Activated CD4-positive, alpha-beta T cell treated with anti-CD3 and anti-CD28 coated beads for 36 hours (primary cell): ENCODE measurements around the gene SAPCD2. TPM values are rescaled to one million over a fixed set of nuclear protein-coding genes. Genes with fewer than 3 reads are reported as not detected.

ENCODE experiments used
- ATAC-seq: fragments of 200-7000 bp; cut with Tn5 transposase; one replicate; pipeline ENCODE4 v1.10.0; 2021; ENCODE audit warnings: mild to moderate bottlenecking, moderate library complexity
- CTCF ChIA-PET: fragments of 350-600 bp; sonication (Branson Sonifier 250); formaldehyde crosslinking; loops from one replicate; lab custom pipeline; 2021; ENCODE audit warnings: antibody characterized with exemption; lab: Charles Lee
- POLR2A ChIA-PET: fragments of 350-600 bp; sonication (Branson Sonifier 250); formaldehyde crosslinking; loops from one replicate; lab custom pipeline; 2021; ENCODE audit warnings: antibody characterized with exemption, inconsistent platforms; lab: Charles Lee
- DNase-seq: peaks from one replicate; pipeline ENCODE4 v3.0.0-alpha.2; 2020
- H3K27ac Mint-ChIP-seq: one replicate; pipeline ENCODE4 v1.8.0; 2021; ENCODE audit warnings: mixed read lengths
- H3K27me3 Mint-ChIP-seq: one replicate; pipeline ENCODE4 v1.8.0; 2021; ENCODE audit warnings: mixed read lengths
- H3K36me3 Mint-ChIP-seq: one replicate; pipeline ENCODE4 v1.8.0; 2021; ENCODE audit warnings: low read depth, mixed read lengths
- H3K4me1 Mint-ChIP-seq: one replicate; pipeline ENCODE4 v1.8.0; 2021; ENCODE audit warnings: mixed read lengths
- H3K4me3 Mint-ChIP-seq: one replicate; pipeline ENCODE4 v1.8.0; 2021; ENCODE audit warnings: mild to moderate bottlenecking, moderate library complexity, mixed read lengths
- H3K9me3 Mint-ChIP-seq: one replicate; pipeline ENCODE4 v1.8.0; 2021; ENCODE audit warnings: low read depth, mixed read lengths
- intact Hi-C, 2 experiments: fragments of 100-400 bp; cut with DNase I in 1 of 2; cut with micrococcal nuclease in 1 of 2; formaldehyde crosslinking; loops; one replicate each; pipeline versions ENCODE4 v1.14.2 to v1.15.1; 2022 to 2024; cut with DNase I, micrococcal nuclease
- total RNA-seq, 2 experiments: library from RNA; stranded (reverse); gene quantifications; one replicate each; pipeline ENCODE4 v1.2.3, GENCODE V29; 2021

Gene SAPCD2
- total RNA-seq, 2 experiments from 2014 or later = 6.4 to 8.8 TPM

GRCh38 chr9:137069508-137070091 is 757 bp downstream of the SAPCD2 start:
- intact Hi-C loops = loop anchor here (1.0 to 10.0 kb wide), 9 partner anchors 15 to 285 kb away; partner anchors contain the start of genes ABCA2 (in 2 of the 2), MAN1B1 (in 1 of the 2), NPDC1 (in 1 of the 2) and TMEM141 (in 1 of the 2)

DNA sequence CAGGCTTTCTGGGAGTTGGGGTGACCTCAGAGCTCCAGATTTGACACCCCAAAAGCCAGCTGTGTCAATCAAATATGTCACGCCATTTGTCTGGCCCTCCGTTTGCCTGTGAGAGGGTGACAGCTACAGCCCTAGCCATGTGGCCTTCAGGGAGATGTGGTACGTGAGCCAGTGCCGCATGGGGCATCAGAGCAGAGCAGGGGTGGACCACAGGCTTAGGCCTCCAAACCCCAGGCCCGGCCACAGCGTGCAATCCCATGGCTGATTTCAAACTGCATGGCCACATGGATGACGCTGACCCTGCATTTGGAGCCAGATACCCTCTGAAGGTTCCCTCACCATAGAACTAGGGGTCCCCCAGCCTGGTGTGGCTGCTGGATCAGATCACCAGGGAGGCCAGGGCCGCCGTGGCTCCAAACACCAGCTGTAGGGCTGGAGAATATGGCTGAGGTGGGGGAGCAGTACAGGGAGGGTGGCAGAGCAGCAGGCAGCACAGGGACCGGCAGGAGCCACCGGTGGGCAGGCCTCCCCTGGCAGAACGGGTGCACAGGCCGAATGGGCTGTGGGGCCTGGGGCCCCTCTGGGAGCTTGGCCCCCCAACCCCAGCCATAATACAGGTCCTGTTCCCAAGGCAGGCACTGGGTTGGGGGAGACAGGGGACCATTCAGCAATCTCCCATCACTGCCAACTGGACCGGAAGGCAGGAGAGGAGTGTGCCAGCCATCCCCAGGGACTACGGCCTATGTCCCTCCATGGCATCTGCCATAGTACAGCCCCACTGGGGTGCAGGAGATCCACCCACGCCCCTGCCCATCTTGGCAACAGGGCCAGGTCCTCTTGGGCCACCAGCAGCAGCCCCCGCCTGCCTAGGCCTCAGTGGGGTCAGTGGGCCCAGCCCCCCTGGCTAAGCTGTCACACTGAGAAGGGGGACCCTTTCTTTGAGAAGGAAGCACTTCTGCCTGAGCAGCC is 1.5 kb downstream of the SAPCD2 start:
- Mint-ChIP-seq H3K36me3 (peaks cover 2% of the 10 kb centered on the region), H3K9me3 (no peaks in the 10 kb centered on the region), H3K4me1 (peaks cover 9% of the 10 kb centered on the region), H3K4me3 (peak overlapping the region; percentile 51), H3K27me3 (no peaks in the 10 kb centered on the region), H3K27ac (no peak overlapping the region)
- CTCF ChIA-PET = interaction anchor here (0.6 to 4.8 kb wide), 23 partner anchors 8 to 1512 kb away, joined by 3 to 43 read pairs (median 5); partner anchors contain the start of genes MAN1B1, NPDC1 and UAP1L1
- POLR2A ChIA-PET = interaction anchor here (1.6 to 1.7 kb wide), 2 partner anchors 18 to 27 kb away, joined by 5 to 11 read pairs; partner anchors contain the start of gene MAN1B1
- intact Hi-C loops = loop anchor here in 1 of 2 experiments (5.0 to 10.0 kb wide), 2 partner anchors 42 to 284 kb away; partner anchors contain the start of gene ABCA2
- ATAC-seq = no peak
- DNase-seq = no peak

More at GRCh38 chr9:137069508-137070091, 757 bp downstream of the SAPCD2 start:
- Mint-ChIP-seq H3K27me3 (no peaks in the 10 kb centered on the region), H3K4me3 (peak overlapping the region; percentile 51), H3K27ac (no peak overlapping the region), H3K4me1 (peaks cover 9% of the 10 kb centered on the region), H3K36me3 (no peaks in the 10 kb centered on the region), H3K9me3 (no peaks in the 10 kb centered on the region)
- ATAC-seq = no peak
- peak; percentile 36 for DNase-seq
- POLR2A ChIA-PET = interaction anchor here (1.6 kb wide), 1 partner anchor 17 kb away, joined by 11 read pairs; the partner anchor contains the start of gene MAN1B1
- CTCF ChIA-PET = interaction anchor here (0.6 to 4.8 kb wide), 15 partner anchors 9 to 1512 kb away, joined by 3 to 32 read pairs (median 4); partner anchors contain the start of gene NPDC1

- H3K27ac Mint-ChIP-seq = peak overlapping the region; percentile 55
- H3K4me1 Mint-ChIP-seq = peaks cover 9% of the 10 kb centered on the region
- ATAC-seq (peak; percentile 71), DNase-seq (peak; percentile 92)
- peaks cover 2% of the 10 kb centered on the region for H3K36me3 Mint-ChIP-seq
- peak overlapping the region; percentile 28 for H3K4me3 Mint-ChIP-seq
- intact Hi-C loops = loop anchor here (1.0 to 10.0 kb wide), 4 partner anchors 19 to 283 kb away; partner anchors contain the start of gene ABCA2 (in 1 of the 2)
- H3K27me3 Mint-ChIP-seq = no peaks in the 10 kb centered on the region
- POLR2A ChIA-PET = interaction anchor here (0.6 to 1.7 kb wide), 3 partner anchors 28 to 1145 kb away, joined by 3 to 5 read pairs (median 4); no protein-coding TSS in a partner anchor
- CTCF ChIA-PET = interaction anchor here (0.6 to 4.8 kb wide), 22 partner anchors 8 to 290 kb away, joined by 3 to 43 read pairs (median 6); partner anchors contain the start of genes MAN1B1, NPDC1 and UAP1L1
- H3K9me3 Mint-ChIP-seq = no peaks in the 10 kb centered on the region
These were observed 2.4 kb downstream of the SAPCD2 start for GRCh38 chr9:137067860-137068538.

GRCh38 chr9:137066096-137066861 is 4.1 kb downstream of the SAPCD2 start:
- no peaks in the 10 kb centered on the region for H3K27me3 Mint-ChIP-seq
- H3K4me3 Mint-ChIP-seq = no peak overlapping the region
- intact Hi-C loops = loop anchor here in 1 of 2 experiments (2.0 to 10.0 kb wide), 3 partner anchors 17 to 281 kb away; partner anchors contain the start of gene ABCA2
- ChIA-PET POLR2A (no interaction called here), CTCF (interaction anchor here (0.7 to 3.6 kb wide), 7 partner anchors 11 to 252 kb away, joined by 3 to 43 read pairs (median 6); partner anchors contain the start of genes MAN1B1 and NPDC1)
- no peaks in the 10 kb centered on the region for H3K9me3 Mint-ChIP-seq
- peaks cover 2% of the 10 kb centered on the region for H3K36me3 Mint-ChIP-seq
- H3K27ac Mint-ChIP-seq = no peak overlapping the region
- peaks cover 9% of the 10 kb centered on the region for H3K4me1 Mint-ChIP-seq
- ATAC-seq (no peak), DNase-seq (no peak)

- intact Hi-C loops = loop anchor here in 1 of 2 experiments (5.0 to 10.0 kb wide), 2 partner anchors 38 to 281 kb away; partner anchors contain the start of gene ABCA2
- Mint-ChIP-seq H3K4me1 (peaks cover 5% of the 10 kb centered on the region), H3K4me3 (no peak overlapping the region), H3K27ac (no peak overlapping the region), H3K9me3 (no peaks in the 10 kb centered on the region), H3K36me3 (peaks cover 2% of the 10 kb centered on the region), H3K27me3 (no peaks in the 10 kb centered on the region)
- ChIA-PET CTCF (interaction anchor here (0.5 to 3.6 kb wide), 6 partner anchors 10 to 251 kb away, joined by 3 to 43 read pairs (median 4); partner anchors contain the start of genes MAN1B1 and NPDC1), POLR2A (no interaction called here)
- DNase-seq (no peak), ATAC-seq (no peak)
These were observed 4.9 kb downstream of the SAPCD2 start for GRCh38 chr9:137065336-137065967.

DNA sequence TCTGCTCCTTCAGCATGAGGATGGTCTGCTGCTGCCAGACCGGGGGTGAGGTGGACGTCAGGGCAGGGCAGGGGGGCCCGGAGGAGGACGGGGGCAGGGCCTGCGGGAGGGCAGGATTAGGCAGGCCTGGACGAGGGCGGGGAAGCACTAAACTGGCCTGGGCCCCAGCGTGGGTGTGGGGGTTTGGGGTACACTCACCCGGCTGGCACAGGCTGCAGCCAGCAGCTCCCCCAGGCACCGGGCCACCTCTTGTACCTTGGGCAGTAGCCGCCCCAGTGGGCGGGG is 5.5 kb downstream of the SAPCD2 start:
- no peak for ATAC-seq
- peaks cover 2% of the 10 kb centered on the region for H3K36me3 Mint-ChIP-seq
- no peak overlapping the region for H3K27ac Mint-ChIP-seq
- no peaks in the 10 kb centered on the region for H3K27me3 Mint-ChIP-seq
- no peak overlapping the region for H3K4me3 Mint-ChIP-seq
- CTCF ChIA-PET = interaction anchor here (0.5 to 2.5 kb wide), 8 partner anchors 9 to 335 kb away, joined by 3 to 11 read pairs (median 6); no protein-coding TSS in a partner anchor
- H3K9me3 Mint-ChIP-seq = no peaks in the 10 kb centered on the region
- intact Hi-C loops = loop anchor here (1.0 to 10.0 kb wide), 4 partner anchors 19 to 280 kb away; partner anchors contain the start of genes ABCA2 (in 1 of the 2) and NPDC1 (in 1 of the 2)
- POLR2A ChIA-PET = no interaction called here
- no peak for DNase-seq
- peaks cover 5% of the 10 kb centered on the region for H3K4me1 Mint-ChIP-seq

DNA sequence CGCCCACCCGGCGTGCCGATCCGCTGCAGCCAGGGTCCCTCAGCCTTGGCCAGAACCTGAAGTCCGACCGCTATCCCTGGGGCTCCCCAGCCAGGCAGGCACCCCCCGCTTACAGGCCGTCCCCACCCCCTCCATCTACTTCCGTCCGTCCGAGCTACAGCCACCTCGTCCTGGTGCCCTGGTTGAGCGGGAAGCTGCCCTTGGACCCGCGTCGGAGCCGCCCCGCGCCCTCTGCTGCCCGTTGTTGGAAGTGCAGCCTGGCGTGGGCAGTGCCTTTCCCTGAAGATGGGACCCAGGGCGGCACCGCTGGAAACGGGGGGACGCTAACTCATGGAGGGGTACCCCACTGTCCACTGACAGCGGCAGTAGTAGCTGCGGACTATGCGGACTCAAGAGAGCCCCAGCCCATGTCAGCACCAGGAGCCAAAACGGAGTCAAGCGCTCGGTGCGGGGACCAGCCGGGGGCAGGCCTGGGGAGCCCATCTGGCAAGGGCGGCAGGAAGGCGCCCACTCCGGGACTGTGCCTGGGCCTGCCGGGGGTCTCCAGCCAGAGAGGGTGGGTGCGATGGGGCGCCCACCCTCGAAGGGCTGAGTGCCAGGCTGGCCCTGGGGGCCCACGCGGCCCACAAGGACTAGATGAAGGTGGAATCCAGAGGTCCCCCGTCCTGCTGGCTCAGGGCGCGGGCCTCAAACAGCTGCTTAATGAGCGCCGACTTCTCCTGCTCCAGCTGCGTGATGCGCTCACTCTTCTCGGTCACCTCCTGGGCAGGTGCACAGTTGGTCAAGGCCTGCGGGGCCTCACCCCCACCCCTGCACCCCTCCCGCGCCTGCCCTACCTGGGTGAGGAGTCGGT is 6.1 kb downstream of the SAPCD2 start:
- ATAC-seq (no peak), DNase-seq (peak; percentile 79)
- Mint-ChIP-seq H3K27ac (no peak overlapping the region), H3K36me3 (peaks cover 2% of the 10 kb centered on the region), H3K9me3 (no peaks in the 10 kb centered on the region), H3K4me1 (peaks cover 5% of the 10 kb centered on the region), H3K27me3 (no peaks in the 10 kb centered on the region), H3K4me3 (no peak overlapping the region)
- intact Hi-C loops = loop anchor here (1.0 to 10.0 kb wide), 3 partner anchors 18 to 279 kb away; partner anchors contain the start of gene NPDC1 (in 1 of the 2)
- ChIA-PET CTCF (interaction anchor here (0.5 to 2.5 kb wide), 17 partner anchors 8 to 335 kb away, joined by 3 to 14 read pairs (median 4); partner anchors contain the start of genes MAN1B1 and UAP1L1), POLR2A (no interaction called here)

GRCh38 chr9:137063311-137064026 is 6.9 kb downstream of the SAPCD2 start:
- intact Hi-C loops = loop anchor here (1.0 to 10.0 kb wide), 3 partner anchors 17 to 279 kb away; partner anchors contain the start of gene NPDC1 (in 1 of the 2)
- no peaks in the 10 kb centered on the region for H3K9me3 Mint-ChIP-seq
- ATAC-seq (no peak), DNase-seq (no peak)
- no peaks in the 10 kb centered on the region for H3K27me3 Mint-ChIP-seq
- ChIA-PET POLR2A (no interaction called here), CTCF (interaction anchor here (0.6 to 2.5 kb wide), 16 partner anchors 8 to 334 kb away, joined by 3 to 14 read pairs (median 4); partner anchors contain the start of genes MAN1B1 and UAP1L1)
- H3K4me1 Mint-ChIP-seq = peaks cover 5% of the 10 kb centered on the region
- no peak overlapping the region for H3K27ac Mint-ChIP-seq
- H3K36me3 Mint-ChIP-seq = peaks cover 2% of the 10 kb centered on the region
- H3K4me3 Mint-ChIP-seq = no peak overlapping the region
